GM10266 (cell line): ENCODE measurements around the gene BLACAT1.

ENCODE experiments used
- DNase-seq: peaks from one replicate; pipeline ENCODE4 v3.0.0; 2012; ENCODE audit errors: extremely low spot score
- CTCF ChIP-seq: IDR thresholded peaks from 2 replicates; pipeline ENCODE4 v1.5.1; 2012; ENCODE audit warnings: mild to moderate bottlenecking, low read depth; ENCODE audit not compliant: control insufficient read depth, insufficient read depth; ENCODE audit errors: missing control alignments

Gene BLACAT1

GRCh38 chr1:205458777-205459566, 3.1 kb upstream of the BLACAT1 start:
- DNase-seq = peak; percentile 47
- no peak for TF ChIP-seq CTCF

GRCh38 chr1:205456868-205457745, 1.3 kb upstream of the BLACAT1 start:
- DNase-seq = peak; percentile 37

GRCh38 chr1:205456383-205456867, 580 bp upstream of the BLACAT1 start:
- no peak for DNase-seq
- TF ChIP-seq CTCF = no peak

More at GRCh38 chr1:205456868-205457745, 1.3 kb upstream of the BLACAT1 start:
- TF ChIP-seq CTCF = no peak

GRCh38 chr1:205454903-205455335, 926 bp downstream of the BLACAT1 start:
- no peak for DNase-seq
- TF ChIP-seq CTCF = no peak

- TF ChIP-seq CTCF = no peak
- DNase-seq = no peak
These were observed 2.4 kb downstream of the BLACAT1 start for GRCh38 chr1:205453466-205453865.

GRCh38 chr1:205452933-205453332, 2.9 kb downstream of the BLACAT1 start:
- DNase-seq = no peak
- TF ChIP-seq CTCF = no peak
